HCT116 (cell line): ENCODE measurements around the gene SF3B6. TPM values are rescaled to one million over a fixed set of nuclear protein-coding genes. Genes with fewer than 3 reads are reported as not detected.

Experiments used
- ATAC-seq: fragments of 200-7000 bp; cut with Tn5 transposase; 2 replicates; pipeline ENCODE4 v1.9.1; 2020; ENCODE audit warnings: mild to moderate bottlenecking, moderate library complexity
- BruUV-seq: library from RNA; stranded (reverse); fragments of 400-500 nt; replicated peaks from 2 replicates; lab custom pipeline; 2021; lab: Mats Ljungman, UMichigan
- CTCF ChIA-PET: fragments of 300-600 bp; sonication (Branson Sonifier 250); formaldehyde crosslinking; loops from one replicate; lab custom pipeline; 2021; ENCODE audit warnings: antibody characterized with exemption; lab: Charles Lee
- POLR2A ChIA-PET: fragments of 300-600, 350-600 bp; sonication (Branson Sonifier 250); formaldehyde crosslinking; loops from one replicate; lab custom pipeline; 2021; ENCODE audit warnings: antibody characterized with exemption; lab: Charles Lee
- RAD21 ChIA-PET, 2 experiments: fragments of 300-600 bp; sonication (Branson Sonifier 250); formaldehyde crosslinking; loops; one replicate each; lab custom pipeline; 2023; ENCODE audit warnings: low total read pairs in 2 of 2; ENCODE audit not compliant: uncharacterized antibody in 2 of 2, unreplicated experiment in 2 of 2, low non-redundant PET in 1 of 2; lab: Charles Lee
- DNase-seq: peaks from one replicate; pipeline ENCODE4 v3.0.0-alpha.2; 2010; ENCODE audit warnings: low read depth, low spot score
- H2AFZ ChIP-seq: fragments of 200-600 bp; shearing (Covaris generic), sonication (generic); 2 replicates; pipeline ENCODE4 v1.6.1; 2017; ENCODE audit warnings: low read depth, mixed run types, mixed read lengths, antibody characterized with exemption, low read length; ENCODE audit not compliant: poor library complexity, severe bottlenecking
- H3K27ac ChIP-seq: 2 replicates; pipeline ENCODE4 v1.5.1; 2012; ENCODE audit warnings: low read depth, low read length
- H3K27me3 ChIP-seq: fragments of 200-600 bp; sonication (generic); 2 replicates; pipeline ENCODE4 v1.6.1; 2016; ENCODE audit warnings: mixed run types, low read length, mixed read lengths; ENCODE audit not compliant: insufficient read depth
- H3K36me3 ChIP-seq, 2 experiments: fragments of 200-500 bp in 1 of 2; fragments of 200-600 bp in 1 of 2; sonication (Bioruptor generic) in 1 of 2; sonication (generic) in 1 of 2; 2 replicates each; pipeline versions ENCODE4 v1.5.1 to v1.6.1; 2014 to 2016; ENCODE audit warnings: low read length in 2 of 2, inconsistent platforms in 1 of 2, mixed read lengths in 1 of 2, mixed run types in 1 of 2; ENCODE audit not compliant: insufficient read depth in 2 of 2, control insufficient read depth in 1 of 2
- H3K4me1 ChIP-seq, 2 experiments: fragments of 200-600 bp in 1 of 2; sonication (generic) in 1 of 2; 2 replicates each; pipeline versions ENCODE4 v1.5.1 to v1.6.1; 2012 to 2017; ENCODE audit warnings: low read length in 2 of 2, inconsistent platforms in 1 of 2, mild to moderate bottlenecking in 1 of 2, mixed read lengths in 1 of 2, mixed run types in 1 of 2, moderate library complexity in 1 of 2; ENCODE audit not compliant: insufficient read depth in 2 of 2, control insufficient read depth in 1 of 2
- H3K4me2 ChIP-seq: fragments of 200-600 bp; sonication (generic); 2 replicates; pipeline ENCODE4 v1.6.1; 2017; ENCODE audit warnings: mixed run types, low read length, mixed read lengths
- H3K4me3 ChIP-seq, 2 experiments: fragments of 200-600 bp in 1 of 2; sonication (generic) in 1 of 2; replicated peaks in 1 of 2; 2 replicates each; pipeline ENCODE4 v1.5.1; 2011 to 2016; ENCODE audit warnings: low read length in 2 of 2, control low read depth in 1 of 2, low read depth in 1 of 2, mild to moderate bottlenecking in 1 of 2, mixed read lengths in 1 of 2, mixed run types in 1 of 2
- H3K79me2 ChIP-seq: fragments of 200-600 bp; sonication (generic); 2 replicates; pipeline ENCODE4 v1.6.1; 2017; ENCODE audit warnings: mild to moderate bottlenecking, mixed run types, low read length, moderate library complexity, mixed read lengths; ENCODE audit not compliant: insufficient read depth
- H3K9ac ChIP-seq: fragments of 200-600 bp; sonication (generic); 2 replicates; pipeline ENCODE4 v1.6.1; 2016; ENCODE audit warnings: low read length, mixed read lengths
- H3K9me2 ChIP-seq: fragments of 200-600 bp; sonication (generic), shearing (Covaris generic); 2 replicates; pipeline ENCODE4 v1.6.1; 2017; ENCODE audit warnings: mixed run types, mild to moderate bottlenecking, moderate library complexity; ENCODE audit not compliant: insufficient read depth
- H3K9me3 ChIP-seq, 2 experiments: fragments of 200-500 bp in 1 of 2; fragments of 200-600 bp in 1 of 2; sonication (Bioruptor generic) in 1 of 2; sonication (generic) in 1 of 2; 2 replicates each; pipeline ENCODE4 v1.6.1; 2014 to 2017; ENCODE audit warnings: low read length in 2 of 2, mixed read lengths in 2 of 2, inconsistent platforms in 1 of 2, low read depth in 1 of 2, mild to moderate bottlenecking in 1 of 2, mixed run types in 1 of 2, moderate library complexity in 1 of 2; ENCODE audit not compliant: control insufficient read depth in 1 of 2, insufficient read depth in 1 of 2
- H4K20me1 ChIP-seq: fragments of 200-600 bp; sonication (generic), shearing (Covaris generic); 2 replicates; pipeline ENCODE4 v1.6.1; 2017; ENCODE audit warnings: mixed run types, mild to moderate bottlenecking, moderate library complexity; ENCODE audit not compliant: insufficient read depth
- EGR1 ChIP-seq: IDR thresholded peaks from 2 replicates; pipeline ENCODE4 v1.6.1; 2012; ENCODE audit warnings: low read depth
- ELF1 ChIP-seq: IDR thresholded peaks from 2 replicates; pipeline ENCODE4 v1.6.1; 2012; ENCODE audit warnings: low read depth, borderline replicate concordance
- EZH2phosphoT487 ChIP-seq: fragments of 200-600 bp; IDR thresholded peaks from 2 replicates; pipeline ENCODE4 v1.6.1; 2018; ENCODE audit warnings: antibody characterized with exemption, borderline replicate concordance
- POLR2A ChIP-seq: IDR thresholded peaks from 2 replicates; pipeline ENCODE4 v1.7.0; 2011; ENCODE audit warnings: borderline replicate concordance; ENCODE audit not compliant: insufficient read depth, insufficient read length; ENCODE audit errors: extremely low read depth
- POLR2AphosphoS5 ChIP-seq: IDR thresholded peaks from 2 replicates; pipeline ENCODE4 v1.6.1; 2011; ENCODE audit warnings: mild to moderate bottlenecking, low read depth, low read length, moderate library complexity
- SP1 ChIP-seq: IDR thresholded peaks from 2 replicates; pipeline ENCODE4 v1.6.1; 2012; ENCODE audit warnings: low read depth
- ZNF274 ChIP-seq: fragments of 200-500 bp; sonication (Bioruptor generic); IDR thresholded peaks from 2 replicates; pipeline ENCODE4 v1.6.1; 2014; ENCODE audit warnings: mild to moderate bottlenecking, low read depth, low read length, inconsistent platforms
- intact Hi-C: fragments of 100-400 bp; cut with micrococcal nuclease; formaldehyde crosslinking; loops from 2 replicates; pipeline ENCODE4 v1.10.0; 2022
- total RNA-seq: library from RNA; stranded (reverse); gene quantifications from one replicate; pipeline ENCODE4 v1.2.1, GENCODE V29; 2021; ENCODE audit not compliant: unreplicated experiment
- TF ChIP-seq, protein P1 (sequence below): IDR thresholded peaks from 2 replicates; pipeline ENCODE4 v1.6.1; 2011; ENCODE audit warnings: mild to moderate bottlenecking, low read length, moderate library complexity; ENCODE audit not compliant: insufficient replicate concordance; ENCODE audit errors: extremely low read depth

The SF3B6 gene
- total RNA-seq, 1 experiment from 2014 or later = 129 TPM

GRCh38 chr2:24106786-24107185 is 30.7 kb upstream of the SF3B6 start:
- Histone ChIP-seq H2AFZ (no peak overlapping the region), H3K36me3 (no peaks in the 10 kb centered on the region), H3K4me3 (no peak overlapping the region), H4K20me1 (no peaks in the 10 kb centered on the region)
- ChIA-PET POLR2A (no interaction called here), CTCF (interaction anchor here (1.2 kb wide), 1 partner anchor 22 kb away, joined by 5 read pairs; the partner anchor contains the start of gene TP53I3)
- intact Hi-C loops = no loop called here
- no peak for TF ChIP-seq ELF1
- no peak for TF ChIP-seq EGR1
- TF ChIP-seq POLR2AphosphoS5 = no peak
- TF ChIP-seq, protein P1, sequence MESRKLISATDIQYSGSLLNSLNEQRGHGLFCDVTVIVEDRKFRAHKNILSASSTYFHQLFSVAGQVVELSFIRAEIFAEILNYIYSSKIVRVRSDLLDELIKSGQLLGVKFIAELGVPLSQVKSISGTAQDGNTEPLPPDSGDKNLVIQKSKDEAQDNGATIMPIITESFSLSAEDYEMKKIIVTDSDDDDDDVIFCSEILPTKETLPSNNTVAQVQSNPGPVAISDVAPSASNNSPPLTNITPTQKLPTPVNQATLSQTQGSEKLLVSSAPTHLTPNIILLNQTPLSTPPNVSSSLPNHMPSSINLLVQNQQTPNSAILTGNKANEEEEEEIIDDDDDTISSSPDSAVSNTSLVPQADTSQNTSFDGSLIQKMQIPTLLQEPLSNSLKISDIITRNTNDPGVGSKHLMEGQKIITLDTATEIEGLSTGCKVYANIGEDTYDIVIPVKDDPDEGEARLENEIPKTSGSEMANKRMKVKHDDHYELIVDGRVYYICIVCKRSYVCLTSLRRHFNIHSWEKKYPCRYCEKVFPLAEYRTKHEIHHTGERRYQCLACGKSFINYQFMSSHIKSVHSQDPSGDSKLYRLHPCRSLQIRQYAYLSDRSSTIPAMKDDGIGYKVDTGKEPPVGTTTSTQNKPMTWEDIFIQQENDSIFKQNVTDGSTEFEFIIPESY = no peak
- no peak for TF ChIP-seq ZNF274
- no peak for TF ChIP-seq EZH2phosphoT487
- no peak for TF ChIP-seq POLR2A
- no peak for TF ChIP-seq SP1
- TF ChIP-seq, all 23 proteins: peak for 0
- Histone ChIP-seq H3K27me3 (no peaks in the 10 kb centered on the region), H3K9me2 (no peaks in the 10 kb centered on the region), H3K27ac (no peak overlapping the region), H3K79me2 (no peaks in the 10 kb centered on the region), H3K4me1 (peaks cover 4 to 21% of the 10 kb centered on the region in 2 experiments; a peak in 3 of 4 replicates), H3K4me2 (no peak overlapping the region), H3K9me3 (no peaks in the 10 kb centered on the region), H3K9ac (no peak overlapping the region)
- RAD21 ChIA-PET = interaction anchor here in 1 of 2 experiments (0.7 kb wide), 1 partner anchor 165 kb away, joined by 4 read pairs; no protein-coding TSS in a partner anchor
- DNase-seq = no peak
- ATAC-seq = no peak
- no TSS peak for BruUV-seq
